Fibroblast of pulmonary artery (primary cell): ENCODE data around the gene KDM4C.
"Not testable (repeated sequence)": the region's sequence is repeated elsewhere in the genome, so short reads cannot be mapped to it uniquely, and the experiment has no call there.

Experiments used
- DNase-seq: peaks from one replicate; pipeline ENCODE4 v3.0.0-alpha.2; 2010; ENCODE audit warnings: low read depth
- H3K4me3 ChIP-seq: replicated peaks from 2 replicates; pipeline ENCODE4 v1.5.1; 2011; ENCODE audit warnings: low read depth, mild to moderate bottlenecking, control low read depth, low read length, moderate library complexity
- TF ChIP-seq, protein P1 (sequence below): IDR thresholded peaks from 2 replicates; pipeline ENCODE4 v1.5.1; 2011; ENCODE audit warnings: mild to moderate bottlenecking, control low read depth, low read length, inconsistent platforms; ENCODE audit errors: missing control alignments

KDM4C gene

DNA sequence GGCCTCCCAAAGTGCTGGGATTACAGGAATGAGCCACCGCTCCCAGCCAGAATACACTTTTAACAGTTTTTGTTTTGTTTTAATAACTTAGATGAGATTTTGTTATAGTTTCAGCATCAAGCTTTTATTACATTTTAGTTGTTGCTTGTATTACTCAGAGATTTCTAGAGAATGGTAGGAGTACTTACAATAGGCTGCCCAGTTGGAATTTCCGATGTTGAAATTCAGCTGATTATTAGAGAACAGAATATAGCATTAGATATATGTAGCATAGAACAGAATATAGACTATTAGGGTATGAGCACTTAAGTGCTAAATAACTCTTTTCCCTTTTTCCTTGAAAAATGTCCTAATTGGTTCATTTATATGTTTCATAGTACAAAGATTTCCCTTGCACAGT lies 6.2 kb downstream of the KDM4C start:
- TF ChIP-seq, protein P1, sequence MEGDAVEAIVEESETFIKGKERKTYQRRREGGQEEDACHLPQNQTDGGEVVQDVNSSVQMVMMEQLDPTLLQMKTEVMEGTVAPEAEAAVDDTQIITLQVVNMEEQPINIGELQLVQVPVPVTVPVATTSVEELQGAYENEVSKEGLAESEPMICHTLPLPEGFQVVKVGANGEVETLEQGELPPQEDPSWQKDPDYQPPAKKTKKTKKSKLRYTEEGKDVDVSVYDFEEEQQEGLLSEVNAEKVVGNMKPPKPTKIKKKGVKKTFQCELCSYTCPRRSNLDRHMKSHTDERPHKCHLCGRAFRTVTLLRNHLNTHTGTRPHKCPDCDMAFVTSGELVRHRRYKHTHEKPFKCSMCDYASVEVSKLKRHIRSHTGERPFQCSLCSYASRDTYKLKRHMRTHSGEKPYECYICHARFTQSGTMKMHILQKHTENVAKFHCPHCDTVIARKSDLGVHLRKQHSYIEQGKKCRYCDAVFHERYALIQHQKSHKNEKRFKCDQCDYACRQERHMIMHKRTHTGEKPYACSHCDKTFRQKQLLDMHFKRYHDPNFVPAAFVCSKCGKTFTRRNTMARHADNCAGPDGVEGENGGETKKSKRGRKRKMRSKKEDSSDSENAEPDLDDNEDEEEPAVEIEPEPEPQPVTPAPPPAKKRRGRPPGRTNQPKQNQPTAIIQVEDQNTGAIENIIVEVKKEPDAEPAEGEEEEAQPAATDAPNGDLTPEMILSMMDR: no peak

GRCh38 chr9:6764523-6764922 lies 6.8 kb downstream of the KDM4C start:
- TF ChIP-seq, protein P1: no peak
- DNase-seq: no peak

More for the DNA sequence above, 6.2 kb downstream of the KDM4C start:
- peak; percentile 16 for DNase-seq
- H3K4me3 ChIP-seq: no peak overlapping the region

GRCh38 chr9:6764950-6765349 lies 7.2 kb downstream of the KDM4C start:
- no peak for DNase-seq
- TF ChIP-seq, protein P1: no peak
- H3K4me3 ChIP-seq: no peak overlapping the region

More at GRCh38 chr9:6764523-6764922, 6.8 kb downstream of the KDM4C start:
- H3K4me3 ChIP-seq: no peak overlapping the region

- DNase-seq: no peak
- TF ChIP-seq, protein P1: no peak
- no peak overlapping the region for H3K4me3 ChIP-seq
These were observed 7.6 kb downstream of the KDM4C start for GRCh38 chr9:6765396-6765795.

DNA sequence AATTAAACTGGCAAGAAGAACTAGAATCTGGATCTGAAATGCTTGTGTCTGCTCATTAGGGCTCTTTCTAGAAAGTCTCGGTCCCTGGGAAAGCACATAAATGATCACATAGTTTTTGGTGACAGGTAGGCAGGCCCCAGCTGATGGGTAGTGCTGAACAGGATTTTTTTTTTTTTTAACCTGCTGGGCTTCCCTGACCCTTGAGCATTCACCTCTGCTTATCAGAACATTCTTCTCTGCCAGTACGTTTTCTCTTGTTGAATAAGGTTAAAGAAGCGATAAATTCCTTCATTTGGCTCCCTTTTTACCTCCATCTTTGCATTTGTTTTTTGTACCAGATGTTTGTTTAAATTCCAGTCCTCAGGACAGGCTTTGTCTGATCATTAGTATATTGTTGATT lies 8.8 kb downstream of the KDM4C start:
- TF ChIP-seq, protein P1: no peak
- DNase-seq: no peak
- H3K4me3 ChIP-seq: no peak overlapping the region

GRCh38 chr9:6768587-6768986 lies 10.8 kb downstream of the KDM4C start:
- DNase-seq, H3K4me3 ChIP-seq: not testable (repeated sequence)

DNA sequence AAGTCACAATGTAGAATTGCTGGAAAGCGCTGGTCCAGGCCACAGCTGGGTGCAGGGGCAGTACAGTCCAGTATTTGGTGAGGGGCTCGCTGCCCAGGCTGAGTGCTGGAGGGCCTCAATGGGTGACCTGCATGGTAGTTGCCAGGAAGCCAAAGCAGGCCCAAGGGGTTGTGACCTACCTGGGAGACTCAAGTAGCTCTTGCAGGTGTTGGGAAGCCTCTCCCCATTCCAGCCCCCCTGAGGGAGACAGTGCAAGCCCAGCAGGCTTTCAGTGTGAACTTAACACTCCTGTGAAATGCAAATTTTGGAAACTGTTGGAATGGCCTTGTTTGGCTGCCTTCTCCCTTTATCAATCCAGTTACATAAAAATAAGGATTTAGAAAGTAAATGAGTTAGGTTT lies 13.9 kb downstream of the KDM4C start:
- DNase-seq: no peak
- TF ChIP-seq, protein P1: no peak
- no peak overlapping the region for H3K4me3 ChIP-seq
